Thoracic aorta (tissue), 2 donors: ENCODE data around the gene STRADA. TPM values are rescaled to one million over a fixed set of nuclear protein-coding genes. Genes with fewer than 3 reads are reported as not detected.

Experiments used
- ATAC-seq: fragments of 150-250 bp; one replicate; pipeline ENCODE4 v1.8.0; 2017; ENCODE audit warnings: low read depth; ENCODE audit not compliant: insufficient number of reproducible peaks, low FRiP score
- DNase-seq: peaks from one replicate; pipeline ENCODE4 v3.0.0-alpha.2; 2020; ENCODE audit warnings: low spot score
- H3K27ac ChIP-seq, 2 donors: fragments of 200-600 bp; sonication (generic); 1 replicate in 1 of 2; 2 replicates in 1 of 2; pipeline ENCODE4 v1.5.1; 2016; ENCODE audit warnings: mild to moderate bottlenecking in 2 of 2, moderate library complexity in 2 of 2
- H3K27me3 ChIP-seq: fragments of 200-600 bp; sonication (generic); replicated peaks from 2 replicates; pipeline ENCODE4 v1.6.0; 2016; ENCODE audit warnings: mild to moderate bottlenecking; ENCODE audit not compliant: insufficient read depth
- H3K36me3 ChIP-seq: fragments of 200-600 bp; sonication (generic); one replicate; pipeline ENCODE4 v1.5.1; 2016
- H3K4me1 ChIP-seq, 2 donors: fragments of 200-600 bp; sonication (generic); 1 replicate in 1 of 2; 2 replicates in 1 of 2; pipeline versions ENCODE4 v1.5.1 to v1.6.0; 2016; ENCODE audit warnings: low read depth in 2 of 2, mild to moderate bottlenecking in 1 of 2; ENCODE audit not compliant: control insufficient read depth in 1 of 2
- H3K4me3 ChIP-seq: fragments of 200-600 bp; sonication (generic); 2 replicates; pipeline ENCODE4 v1.5.1; 2016; ENCODE audit warnings: mild to moderate bottlenecking
- H3K9me3 ChIP-seq: fragments of 200-600 bp; sonication (generic); 2 replicates; pipeline ENCODE4 v1.5.1; 2016
- total RNA-seq, 2 donors: library from RNA; depleted of rRNA; stranded (reverse); fragments of >200 nt; gene quantifications; one replicate each; pipeline versions ENCODE4 v1.1.0 to v1.2.3, GENCODE V29; 2016
- TF ChIP-seq, protein P1 (sequence below): fragments of 200-600 bp; sonication (generic); IDR thresholded peaks from one replicate; pipeline ENCODE4 v1.5.1; 2019; ENCODE audit warnings: antibody characterized with exemption

The STRADA gene
- total RNA-seq, 2 donors from 2014 or later: 40.9 to 62.2 TPM

DNA sequence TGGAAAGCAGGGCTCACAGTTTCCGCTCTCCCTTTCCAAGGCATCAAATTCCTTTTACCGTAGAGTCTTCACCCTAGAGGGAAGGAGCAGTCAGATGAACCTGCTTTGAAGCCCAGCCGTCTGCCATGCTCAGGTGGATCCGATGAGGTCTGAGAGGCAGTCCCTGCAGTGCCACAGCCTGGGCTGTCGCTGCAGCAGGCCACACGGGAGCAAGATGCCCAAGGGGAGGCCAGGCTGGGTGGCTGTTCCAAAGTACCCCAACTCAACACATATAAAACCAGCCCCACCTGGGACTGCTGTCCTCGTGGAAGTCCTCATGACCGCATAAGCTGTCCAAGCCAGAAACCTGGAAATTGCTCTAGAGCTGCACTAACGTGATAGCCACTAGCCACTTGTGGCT is 36.8 kb downstream of the STRADA start:
- TF ChIP-seq, protein P1, sequence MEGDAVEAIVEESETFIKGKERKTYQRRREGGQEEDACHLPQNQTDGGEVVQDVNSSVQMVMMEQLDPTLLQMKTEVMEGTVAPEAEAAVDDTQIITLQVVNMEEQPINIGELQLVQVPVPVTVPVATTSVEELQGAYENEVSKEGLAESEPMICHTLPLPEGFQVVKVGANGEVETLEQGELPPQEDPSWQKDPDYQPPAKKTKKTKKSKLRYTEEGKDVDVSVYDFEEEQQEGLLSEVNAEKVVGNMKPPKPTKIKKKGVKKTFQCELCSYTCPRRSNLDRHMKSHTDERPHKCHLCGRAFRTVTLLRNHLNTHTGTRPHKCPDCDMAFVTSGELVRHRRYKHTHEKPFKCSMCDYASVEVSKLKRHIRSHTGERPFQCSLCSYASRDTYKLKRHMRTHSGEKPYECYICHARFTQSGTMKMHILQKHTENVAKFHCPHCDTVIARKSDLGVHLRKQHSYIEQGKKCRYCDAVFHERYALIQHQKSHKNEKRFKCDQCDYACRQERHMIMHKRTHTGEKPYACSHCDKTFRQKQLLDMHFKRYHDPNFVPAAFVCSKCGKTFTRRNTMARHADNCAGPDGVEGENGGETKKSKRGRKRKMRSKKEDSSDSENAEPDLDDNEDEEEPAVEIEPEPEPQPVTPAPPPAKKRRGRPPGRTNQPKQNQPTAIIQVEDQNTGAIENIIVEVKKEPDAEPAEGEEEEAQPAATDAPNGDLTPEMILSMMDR: no peak
- Histone ChIP-seq H3K27me3 (no peaks in the 10 kb centered on the region), H3K4me3 (no peak overlapping the region), H3K9me3 (no peaks in the 10 kb centered on the region), H3K27ac (no peak overlapping the region), H3K4me1 (peaks cover 11 to 15% of the 10 kb centered on the region in 2 donors), H3K36me3 (peaks cover 32% of the 10 kb centered on the region)
- ATAC-seq: no peak
- no peak for DNase-seq

DNA sequence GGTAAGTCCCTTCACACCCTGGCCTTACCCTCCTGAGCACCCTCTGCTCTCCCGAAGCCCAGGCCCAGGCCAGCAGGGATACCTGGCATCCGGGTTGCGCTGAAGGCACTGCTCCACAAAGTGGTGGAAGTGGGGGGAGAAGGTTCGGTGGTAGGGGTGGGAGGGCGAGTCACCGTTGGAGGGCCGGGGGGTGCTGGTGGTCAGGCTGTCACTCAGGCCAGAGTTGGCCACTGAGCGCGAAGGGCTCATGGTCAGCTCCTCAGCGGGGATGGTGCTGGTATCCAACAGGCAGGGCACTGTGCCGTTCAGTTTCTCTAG is 37.4 kb downstream of the STRADA start:
- DNase-seq (no peak), ATAC-seq (no peak)
- Histone ChIP-seq H3K27ac (no peak overlapping the region), H3K9me3 (no peaks in the 10 kb centered on the region), H3K27me3 (no peaks in the 10 kb centered on the region), H3K4me3 (no peak overlapping the region), H3K4me1 (peaks cover 11 to 18% of the 10 kb centered on the region in 2 donors), H3K36me3 (peaks cover 32% of the 10 kb centered on the region)
- TF ChIP-seq, protein P1: no peak

DNA sequence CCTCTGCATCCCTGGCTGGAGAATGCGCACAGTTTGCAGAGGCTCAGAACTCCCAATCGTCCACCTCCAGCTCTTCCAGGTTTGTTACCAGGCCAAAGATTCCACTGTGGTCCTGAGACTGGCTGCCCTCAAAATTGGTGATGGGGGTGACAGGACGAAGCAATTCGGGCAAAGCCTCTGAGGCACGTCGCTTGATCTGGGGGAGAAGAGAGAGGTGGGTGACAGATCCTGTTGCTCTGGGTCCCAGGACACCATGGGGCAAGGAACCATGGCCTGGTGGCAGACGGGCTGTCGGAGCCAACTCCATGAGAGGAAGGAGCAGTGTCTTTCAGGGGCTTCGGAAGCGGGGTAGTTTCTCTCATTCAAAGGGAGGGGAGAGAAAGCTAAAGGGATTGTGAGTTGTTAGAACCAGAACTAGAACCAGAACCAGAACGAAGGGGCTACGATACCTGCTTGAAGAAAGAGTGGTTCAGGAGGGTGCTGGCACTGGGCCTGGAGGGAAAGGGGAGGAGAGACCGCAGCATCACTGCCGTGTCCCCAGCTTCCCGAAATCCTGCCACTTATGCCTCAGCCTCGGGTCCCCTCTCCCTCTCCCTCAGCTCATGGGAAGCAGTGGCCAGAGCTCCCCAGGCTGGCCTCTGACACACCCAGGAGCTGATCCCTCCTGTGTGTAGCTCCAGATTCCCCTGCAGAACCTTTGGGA is 37.9 kb downstream of the STRADA start:
- Histone ChIP-seq H3K9me3 (no peaks in the 10 kb centered on the region), H3K4me3 (no peak overlapping the region), H3K4me1 (peaks cover 11 to 23% of the 10 kb centered on the region in 2 donors), H3K36me3 (peaks cover 28% of the 10 kb centered on the region), H3K27me3 (no peaks in the 10 kb centered on the region), H3K27ac (no peak overlapping the region)
- ATAC-seq: no peak
- DNase-seq: no peak
- TF ChIP-seq, protein P1: no peak

DNA sequence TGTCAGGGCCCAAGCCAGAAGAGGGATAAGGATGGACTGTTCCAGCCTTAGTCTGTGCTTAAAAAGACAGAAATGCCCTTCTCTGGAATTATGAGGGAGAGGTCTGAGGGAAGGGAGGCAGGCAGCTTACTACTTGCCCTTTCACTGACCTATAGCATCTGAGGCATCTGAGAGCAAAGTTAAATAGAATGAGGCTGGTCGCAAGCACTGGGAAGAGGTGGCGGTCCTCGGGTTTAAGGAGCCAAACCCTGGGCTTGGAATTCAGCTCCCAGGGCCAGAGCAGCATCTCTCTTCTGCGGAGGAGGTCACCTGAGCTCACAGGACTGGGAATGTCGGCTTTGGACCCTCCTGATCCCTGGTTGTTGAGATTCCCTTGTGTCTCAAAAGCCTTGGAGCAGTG is 38.6 kb downstream of the STRADA start:
- peaks cover 11 to 24% of the 10 kb centered on the region in 2 donors for H3K4me1 ChIP-seq
- no peaks in the 10 kb centered on the region for H3K27me3 ChIP-seq
- no peak for DNase-seq
- no peaks in the 10 kb centered on the region for H3K9me3 ChIP-seq
- TF ChIP-seq, protein P1: no peak
- no peak for ATAC-seq
- no peak overlapping the region for H3K4me3 ChIP-seq
- no peak overlapping the region for H3K27ac ChIP-seq
- H3K36me3 ChIP-seq: peaks cover 21% of the 10 kb centered on the region

DNA sequence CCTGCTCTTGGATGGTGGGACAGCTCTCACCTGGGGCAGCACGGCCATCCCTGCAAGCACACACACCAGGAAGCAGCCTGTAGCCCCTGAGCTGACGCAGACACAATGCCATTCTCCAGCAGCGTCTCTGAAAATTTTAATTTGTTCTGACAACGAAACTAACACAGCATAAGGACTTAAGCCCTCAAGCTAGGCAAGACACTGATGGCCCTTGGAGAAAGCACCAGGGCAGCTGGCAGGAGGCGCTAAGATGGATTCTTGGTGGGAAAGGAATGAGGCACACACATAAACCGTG is 38.9 kb downstream of the STRADA start:
- peaks cover 11 to 24% of the 10 kb centered on the region in 2 donors for H3K4me1 ChIP-seq
- no peak overlapping the region for H3K4me3 ChIP-seq
- H3K36me3 ChIP-seq: peaks cover 20% of the 10 kb centered on the region
- DNase-seq: no peak
- H3K9me3 ChIP-seq: no peaks in the 10 kb centered on the region
- no peak overlapping the region for H3K27ac ChIP-seq
- ATAC-seq: no peak
- H3K27me3 ChIP-seq: no peaks in the 10 kb centered on the region
- TF ChIP-seq, protein P1: no peak
